ENCODE results near the gene MYCBP2.
"Not testable (repeated sequence)": the region's sequence is repeated elsewhere in the genome, so short reads cannot be mapped to it uniquely, and the experiment has no call there.

The MYCBP2 gene

DNA sequence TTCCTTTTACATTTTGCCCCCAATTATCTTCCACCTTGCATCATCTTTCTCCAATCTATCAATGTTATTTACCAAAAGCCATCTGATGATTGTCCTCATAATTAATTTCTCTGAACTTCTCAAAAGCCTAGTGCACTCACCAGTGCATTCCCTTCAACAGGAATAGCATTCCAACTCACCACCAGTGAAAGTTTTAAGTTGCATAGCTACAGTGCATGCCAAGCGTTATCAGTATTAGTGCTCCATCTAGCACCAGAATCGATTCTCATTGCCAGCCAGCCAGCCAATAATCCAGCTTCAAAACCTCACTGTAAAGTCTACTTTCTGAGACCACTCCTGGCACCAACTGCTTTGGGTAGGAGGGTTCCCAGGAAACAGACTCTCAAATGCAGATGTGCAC, 7.4 kb downstream of the MYCBP2 start:
- no peak overlapping the region for H3K27ac ChIP-seq (ENCODE audit: low read depth, low read length)
- H3K27me3 ChIP-seq (ENCODE audit: control insufficient read depth in 1 of 2, insufficient read depth in 2 of 2, low read length in 2 of 2), result no peaks in the 10 kb centered on the region
- no peak overlapping the region for H3K4me3 ChIP-seq (ENCODE audit: low read depth in 1 of 2, low read length in 2 of 2)
- H3K9me3 ChIP-seq (ENCODE audit: control insufficient read depth in 1 of 2, low read length in 2 of 2), result no peaks in the 10 kb centered on the region
- H3K9ac ChIP-seq (ENCODE audit: low read depth in 1 of 2, low read length in 2 of 2), result no peak overlapping the region
- no peaks in the 10 kb centered on the region for H3K36me3 ChIP-seq (ENCODE audit: control insufficient read depth in 1 of 2, insufficient read depth in 2 of 2, low read length in 2 of 2)
- H3K4me1 ChIP-seq (ENCODE audit: control insufficient read depth in 1 of 2, insufficient read depth in 2 of 2, low read length in 2 of 2), result peaks cover 15 to 35% of the 10 kb centered on the region in 2 donors

DNA sequence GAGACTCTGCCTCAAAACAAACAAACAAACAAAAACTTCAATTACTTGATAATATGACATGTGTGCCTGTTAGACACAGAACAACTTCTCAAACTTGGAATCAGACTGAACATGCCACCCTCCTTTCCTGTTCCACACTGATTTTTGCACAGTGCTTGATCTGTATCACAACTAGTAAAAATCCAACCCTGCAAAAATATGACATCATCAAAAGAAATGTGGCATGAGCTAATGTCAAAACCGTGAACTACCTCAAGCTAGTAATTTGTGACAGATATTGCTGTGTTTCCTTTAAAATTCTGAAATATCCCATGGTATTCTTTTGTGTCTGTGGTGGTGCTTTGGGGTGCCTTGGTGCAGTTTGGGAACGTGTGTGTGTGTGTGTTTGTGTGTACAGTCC, 8.2 kb downstream of the MYCBP2 start:
- Histone ChIP-seq H3K9me3 (ENCODE audit: control insufficient read depth in 1 of 2, low read length in 2 of 2) (no peaks in the 10 kb centered on the region), H3K4me3 (ENCODE audit: low read depth in 1 of 2, low read length in 2 of 2) (no peak overlapping the region), H3K9ac (ENCODE audit: low read depth in 1 of 2, low read length in 2 of 2) (no peak overlapping the region), H3K36me3 (ENCODE audit: control insufficient read depth in 1 of 2, insufficient read depth in 2 of 2, low read length in 2 of 2) (no peaks in the 10 kb centered on the region), H3K27ac (ENCODE audit: low read depth, low read length) (no peak overlapping the region), H3K27me3 (ENCODE audit: control insufficient read depth in 1 of 2, insufficient read depth in 2 of 2, low read length in 2 of 2) (no peaks in the 10 kb centered on the region), H3K4me1 (ENCODE audit: control insufficient read depth in 1 of 2, insufficient read depth in 2 of 2, low read length in 2 of 2) (peaks cover 12 to 27% of the 10 kb centered on the region in 2 donors)

DNA sequence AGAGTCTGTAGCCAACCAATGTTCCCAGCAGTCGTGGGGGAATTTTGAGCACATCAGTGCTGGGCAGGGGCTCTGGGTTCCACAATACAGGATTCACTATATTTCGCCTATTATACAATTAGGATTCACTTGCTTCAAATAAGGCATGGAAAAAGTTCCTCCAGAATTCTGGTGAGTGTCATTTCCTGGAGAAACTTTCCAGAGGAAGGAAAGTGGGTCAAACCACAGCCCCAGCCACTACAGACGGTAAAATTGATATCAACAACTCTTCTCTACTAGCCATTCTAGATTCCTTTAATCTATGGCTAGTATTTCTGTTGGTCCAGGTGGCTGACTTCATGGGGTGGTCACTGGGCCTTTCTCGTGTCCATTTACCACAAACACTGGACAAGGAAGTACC, 10.5 kb downstream of the MYCBP2 start:
- no peak overlapping the region for H3K27ac ChIP-seq (ENCODE audit: low read depth, low read length)
- peaks cover 7 to 13% of the 10 kb centered on the region in 2 donors for H3K4me1 ChIP-seq (ENCODE audit: control insufficient read depth in 1 of 2, insufficient read depth in 2 of 2, low read length in 2 of 2)

DNA sequence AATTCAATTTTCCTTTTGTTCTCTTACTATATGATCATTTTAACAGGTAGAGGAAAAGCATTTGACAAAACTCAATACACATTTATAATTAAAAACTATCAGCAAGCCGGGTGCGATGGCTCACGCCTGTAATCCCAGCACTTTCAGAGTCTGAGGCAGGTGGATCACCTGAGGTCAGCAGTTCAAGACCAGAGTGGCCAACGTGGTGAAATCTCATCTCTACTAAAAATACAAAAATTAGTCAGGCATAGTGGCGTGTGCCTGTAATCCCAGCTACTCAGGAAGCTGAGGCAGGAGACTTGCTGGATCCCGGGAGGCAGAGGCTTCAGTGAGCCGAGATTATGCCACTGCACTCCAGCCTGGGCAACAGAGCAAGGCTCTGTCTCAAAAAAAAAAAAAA, 11.4 kb downstream of the MYCBP2 start:
- not testable (repeated sequence) for H3K4me3 ChIP-seq (ENCODE audit: low read depth in 1 of 2, low read length in 2 of 2); H3K9me3 ChIP-seq (ENCODE audit: control insufficient read depth in 1 of 2, low read length in 2 of 2); H3K9ac ChIP-seq (ENCODE audit: low read depth in 1 of 2, low read length in 2 of 2); H3K36me3 ChIP-seq (ENCODE audit: control insufficient read depth in 1 of 2, insufficient read depth in 2 of 2, low read length in 2 of 2); H3K27me3 ChIP-seq (ENCODE audit: control insufficient read depth in 1 of 2, insufficient read depth in 2 of 2, low read length in 2 of 2); H3K27ac ChIP-seq (ENCODE audit: low read depth, low read length)
- H3K4me1 ChIP-seq (ENCODE audit: control insufficient read depth in 1 of 2, insufficient read depth in 2 of 2, low read length in 2 of 2), result peaks cover 7 to 17% of the 10 kb centered on the region in 2 donors

More for the DNA sequence above, 10.5 kb downstream of the MYCBP2 start:
- no peaks in the 10 kb centered on the region for H3K27me3 ChIP-seq (ENCODE audit: control insufficient read depth in 1 of 2, insufficient read depth in 2 of 2, low read length in 2 of 2)
- H3K36me3 ChIP-seq (ENCODE audit: control insufficient read depth in 1 of 2, insufficient read depth in 2 of 2, low read length in 2 of 2), result no peaks in the 10 kb centered on the region
- H3K4me3 ChIP-seq (ENCODE audit: low read depth in 1 of 2, low read length in 2 of 2), result no peak overlapping the region
- H3K9ac ChIP-seq (ENCODE audit: low read depth in 1 of 2, low read length in 2 of 2), result no peak overlapping the region
- no peaks in the 10 kb centered on the region for H3K9me3 ChIP-seq (ENCODE audit: control insufficient read depth in 1 of 2, low read length in 2 of 2)

DNA sequence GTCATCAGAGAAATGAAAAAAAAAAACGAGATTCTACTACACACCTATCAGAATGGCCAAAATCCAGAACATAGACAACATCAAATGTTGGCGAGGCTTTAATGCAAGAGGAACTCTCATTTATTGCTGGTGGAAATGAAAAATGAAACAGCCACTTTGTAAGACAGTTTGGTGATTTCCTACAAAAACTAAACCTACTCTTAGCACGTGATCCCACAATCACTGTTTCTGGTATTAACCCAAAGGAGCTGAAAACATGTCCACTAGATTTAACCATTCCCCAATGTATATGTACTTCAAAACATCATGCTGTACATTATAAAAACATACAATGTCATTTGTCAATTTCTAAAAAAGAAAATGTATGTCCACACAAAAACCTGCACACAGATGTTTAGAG, 13.0 kb downstream of the MYCBP2 start:
- Histone ChIP-seq H3K9me3 (ENCODE audit: control insufficient read depth in 1 of 2, low read length in 2 of 2) (no peaks in the 10 kb centered on the region), H3K36me3 (ENCODE audit: control insufficient read depth in 1 of 2, insufficient read depth in 2 of 2, low read length in 2 of 2) (no peaks in the 10 kb centered on the region), H3K4me1 (ENCODE audit: control insufficient read depth in 1 of 2, insufficient read depth in 2 of 2, low read length in 2 of 2) (peaks cover 7 to 21% of the 10 kb centered on the region in 2 donors), H3K9ac (ENCODE audit: low read depth in 1 of 2, low read length in 2 of 2) (no peak overlapping the region), H3K27ac (ENCODE audit: low read depth, low read length) (no peak overlapping the region), H3K27me3 (ENCODE audit: control insufficient read depth in 1 of 2, insufficient read depth in 2 of 2, low read length in 2 of 2) (no peaks in the 10 kb centered on the region), H3K4me3 (ENCODE audit: low read depth in 1 of 2, low read length in 2 of 2) (no peak overlapping the region)

DNA sequence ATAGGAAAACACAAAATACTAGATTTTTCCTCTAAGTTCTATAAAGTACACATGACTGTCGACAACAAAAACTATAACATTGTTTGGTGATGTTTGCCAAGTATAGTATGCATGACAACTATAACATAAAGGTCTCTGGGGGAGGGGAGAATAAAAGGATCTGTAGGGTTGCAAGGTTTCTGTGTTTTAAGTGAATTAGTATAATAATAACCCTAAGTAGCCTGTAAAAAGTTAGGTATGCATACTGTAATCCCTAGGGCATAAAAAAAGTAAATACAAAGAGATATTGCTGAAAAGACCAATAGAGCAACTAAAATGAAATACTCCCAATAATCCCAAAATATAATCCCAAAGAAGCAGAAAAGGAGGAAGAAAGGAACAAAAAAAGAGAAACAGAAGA, 14.6 kb downstream of the MYCBP2 start:
- H3K4me3 ChIP-seq (ENCODE audit: low read depth in 1 of 2, low read length in 2 of 2), result no peak overlapping the region
- no peak overlapping the region for H3K9ac ChIP-seq (ENCODE audit: low read depth in 1 of 2, low read length in 2 of 2)
- H3K9me3 ChIP-seq (ENCODE audit: control insufficient read depth in 1 of 2, low read length in 2 of 2), result no peaks in the 10 kb centered on the region
- no peaks in the 10 kb centered on the region for H3K27me3 ChIP-seq (ENCODE audit: control insufficient read depth in 1 of 2, insufficient read depth in 2 of 2, low read length in 2 of 2)
- H3K27ac ChIP-seq (ENCODE audit: low read depth, low read length), result no peak overlapping the region
- H3K4me1 ChIP-seq (ENCODE audit: control insufficient read depth in 1 of 2, insufficient read depth in 2 of 2, low read length in 2 of 2), result peaks cover 7 to 26% of the 10 kb centered on the region in 2 donors
- H3K36me3 ChIP-seq (ENCODE audit: control insufficient read depth in 1 of 2, insufficient read depth in 2 of 2, low read length in 2 of 2), result no peaks in the 10 kb centered on the region

DNA sequence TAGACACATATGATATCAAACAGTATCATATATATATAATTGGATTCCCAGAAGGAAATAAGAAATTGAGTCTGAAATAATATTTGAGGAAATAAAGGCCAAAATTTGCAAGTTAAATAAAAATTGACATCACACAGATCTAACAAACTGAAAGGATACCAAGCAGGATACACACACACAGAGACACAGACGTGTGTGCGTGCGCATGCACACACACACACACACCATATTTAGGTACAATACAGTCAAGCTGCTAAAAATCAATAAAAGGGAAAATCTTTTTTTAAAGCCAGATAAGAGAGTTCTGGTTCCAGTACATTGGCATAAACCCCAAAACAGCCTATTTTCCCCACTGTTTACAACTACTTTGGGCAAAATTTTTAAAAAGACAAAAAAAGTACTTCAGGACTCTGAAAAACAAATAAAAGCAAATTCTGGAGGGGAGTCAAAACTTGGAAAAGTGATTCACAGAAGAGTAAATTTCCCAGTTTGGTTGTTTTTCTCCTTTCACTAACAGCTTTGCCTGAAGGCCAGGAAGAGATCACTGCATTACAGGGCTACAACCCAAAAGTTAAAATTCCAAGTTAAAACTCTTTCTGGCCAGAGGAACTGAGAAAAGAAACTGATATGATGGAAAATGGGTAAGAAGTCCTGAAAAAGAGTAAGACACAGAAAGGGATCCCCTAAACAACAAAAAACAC, 16.2 kb downstream of the MYCBP2 start:
- no peak overlapping the region for H3K4me3 ChIP-seq (ENCODE audit: low read depth in 1 of 2, low read length in 2 of 2)
- no peaks in the 10 kb centered on the region for H3K27me3 ChIP-seq (ENCODE audit: control insufficient read depth in 1 of 2, insufficient read depth in 2 of 2, low read length in 2 of 2)
- no peak overlapping the region for H3K27ac ChIP-seq (ENCODE audit: low read depth, low read length)
- H3K4me1 ChIP-seq (ENCODE audit: control insufficient read depth in 1 of 2, insufficient read depth in 2 of 2, low read length in 2 of 2), result peaks cover 6 to 26% of the 10 kb centered on the region in 2 donors
- H3K9me3 ChIP-seq (ENCODE audit: control insufficient read depth in 1 of 2, low read length in 2 of 2), result no peaks in the 10 kb centered on the region
- no peaks in the 10 kb centered on the region for H3K36me3 ChIP-seq (ENCODE audit: control insufficient read depth in 1 of 2, insufficient read depth in 2 of 2, low read length in 2 of 2)
- no peak overlapping the region for H3K9ac ChIP-seq (ENCODE audit: low read depth in 1 of 2, low read length in 2 of 2)

DNA sequence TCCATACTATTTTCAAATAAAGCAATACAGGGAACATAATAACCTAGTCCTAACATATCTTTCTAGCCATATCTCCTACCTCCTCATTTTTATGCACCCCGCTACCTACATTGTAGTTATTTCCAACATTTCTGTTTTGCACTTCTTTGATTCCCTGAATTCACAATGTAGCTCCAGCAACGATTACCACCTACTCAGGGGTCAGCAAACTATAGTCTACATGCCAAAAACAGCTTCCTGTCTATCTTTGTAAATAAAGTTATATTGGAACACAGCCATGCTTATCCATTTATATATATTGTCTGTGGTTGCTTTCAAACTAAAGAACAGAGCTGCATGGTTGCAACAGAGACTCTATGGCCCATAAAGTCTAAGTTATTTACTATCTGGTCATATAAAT, 16.7 kb downstream of the MYCBP2 start:
- Histone ChIP-seq H3K9ac (ENCODE audit: low read depth in 1 of 2, low read length in 2 of 2) (no peak overlapping the region), H3K27me3 (ENCODE audit: control insufficient read depth in 1 of 2, insufficient read depth in 2 of 2, low read length in 2 of 2) (no peaks in the 10 kb centered on the region), H3K36me3 (ENCODE audit: control insufficient read depth in 1 of 2, insufficient read depth in 2 of 2, low read length in 2 of 2) (no peaks in the 10 kb centered on the region), H3K4me3 (ENCODE audit: low read depth in 1 of 2, low read length in 2 of 2) (no peak overlapping the region), H3K9me3 (ENCODE audit: control insufficient read depth in 1 of 2, low read length in 2 of 2) (no peaks in the 10 kb centered on the region), H3K4me1 (ENCODE audit: control insufficient read depth in 1 of 2, insufficient read depth in 2 of 2, low read length in 2 of 2) (peaks cover 6 to 26% of the 10 kb centered on the region in 2 donors), H3K27ac (ENCODE audit: low read depth, low read length) (no peak overlapping the region)

DNA sequence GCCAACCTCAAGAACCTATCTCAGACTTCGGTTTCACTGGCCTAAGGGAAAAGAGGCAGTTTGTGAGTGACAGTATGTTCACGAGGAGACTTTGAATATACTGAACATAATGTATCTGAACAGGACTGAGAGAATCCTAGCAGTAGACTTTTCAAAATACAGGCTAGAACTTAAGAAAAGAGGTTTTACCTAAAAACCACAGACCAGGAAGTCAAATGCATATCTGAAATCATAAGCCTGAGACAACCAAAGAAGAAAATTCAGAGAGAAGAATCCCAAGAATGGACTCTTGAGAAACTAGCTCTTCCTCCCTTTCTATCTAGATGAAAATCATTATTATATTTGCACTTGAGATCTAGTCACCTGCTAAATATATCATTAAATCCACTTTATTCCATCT, 17.6 kb downstream of the MYCBP2 start:
- Histone ChIP-seq H3K9me3 (ENCODE audit: control insufficient read depth in 1 of 2, low read length in 2 of 2) (no peaks in the 10 kb centered on the region), H3K36me3 (ENCODE audit: control insufficient read depth in 1 of 2, insufficient read depth in 2 of 2, low read length in 2 of 2) (no peaks in the 10 kb centered on the region), H3K27ac (ENCODE audit: low read depth, low read length) (no peak overlapping the region), H3K4me3 (ENCODE audit: low read depth in 1 of 2, low read length in 2 of 2) (no peak overlapping the region), H3K4me1 (ENCODE audit: control insufficient read depth in 1 of 2, insufficient read depth in 2 of 2, low read length in 2 of 2) (peaks cover 6 to 26% of the 10 kb centered on the region in 2 donors), H3K27me3 (ENCODE audit: control insufficient read depth in 1 of 2, insufficient read depth in 2 of 2, low read length in 2 of 2) (no peaks in the 10 kb centered on the region), H3K9ac (ENCODE audit: low read depth in 1 of 2, low read length in 2 of 2) (no peak overlapping the region)

DNA sequence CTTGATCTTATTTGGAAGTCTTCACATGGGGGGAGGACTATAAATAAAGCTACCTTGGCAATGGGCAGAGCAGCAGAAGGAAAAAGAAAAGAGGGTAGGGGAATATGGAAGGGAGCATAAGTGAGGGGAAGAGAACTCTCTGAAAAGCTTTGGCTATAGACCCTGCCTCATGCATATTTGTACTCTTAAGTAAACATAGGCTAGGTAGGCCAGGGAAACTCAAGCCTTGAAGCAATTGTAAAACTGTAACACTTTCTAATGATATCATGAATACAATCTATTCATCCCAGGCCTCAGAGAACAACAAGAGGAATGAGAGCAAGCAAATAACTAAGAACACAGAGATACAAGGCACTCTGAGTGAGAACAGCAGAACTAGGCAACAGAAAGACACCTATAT, 20.4 kb downstream of the MYCBP2 start:
- no peak overlapping the region for H3K4me3 ChIP-seq (ENCODE audit: low read depth in 1 of 2, low read length in 2 of 2)
- H3K36me3 ChIP-seq (ENCODE audit: control insufficient read depth in 1 of 2, insufficient read depth in 2 of 2, low read length in 2 of 2), result no peaks in the 10 kb centered on the region
- H3K4me1 ChIP-seq (ENCODE audit: control insufficient read depth in 1 of 2, insufficient read depth in 2 of 2, low read length in 2 of 2), result peaks cover 6 to 26% of the 10 kb centered on the region in 2 donors
- no peak overlapping the region for H3K27ac ChIP-seq (ENCODE audit: low read depth, low read length)
- no peaks in the 10 kb centered on the region for H3K9me3 ChIP-seq (ENCODE audit: control insufficient read depth in 1 of 2, low read length in 2 of 2)
- no peaks in the 10 kb centered on the region for H3K27me3 ChIP-seq (ENCODE audit: control insufficient read depth in 1 of 2, insufficient read depth in 2 of 2, low read length in 2 of 2)
- no peak overlapping the region for H3K9ac ChIP-seq (ENCODE audit: low read depth in 1 of 2, low read length in 2 of 2)
